ENCODE data around the gene SRPRA.
"Not testable (repeated sequence)": the region's sequence is repeated elsewhere in the genome, so short reads cannot be mapped to it uniquely, and the experiment has no call there.

The SRPRA gene

GRCh38 chr11:126268708-126269579, at the start of gene SRPRA, which contains the start of gene FOXRED1:
TSS of gene SRPRA (minus strand) at chr11:126268895. CDS start at chr11:126268804, 91 bp downstream.
TSS of gene FOXRED1 (plus strand) at chr11:126269154. CDS start at chr11:126269207, 53 bp downstream.
- DNase-seq, result peak; percentile 99

GRCh38 chr11:126317756-126318573, 49.3 kb upstream of the SRPRA start:
- DNase-seq, result no peak

- DNase-seq, result no peak
Measured at GRCh38 chr11:126317432-126317755, 48.7 kb upstream of the SRPRA start.

GRCh38 chr11:126313826-126314225, 45.1 kb upstream of the SRPRA start:
- DNase-seq, result peak; percentile 40

- no peak for DNase-seq
Measured at GRCh38 chr11:126312961-126313360, 44.3 kb upstream of the SRPRA start.

- peak; percentile 96 for DNase-seq
Measured at GRCh38 chr11:126311401-126312291, 43.0 kb upstream of the SRPRA start.

GRCh38 chr11:126310992-126311310, 42.3 kb upstream of the SRPRA start:
- peak; percentile 27 for DNase-seq

- peak; percentile 79 for DNase-seq
Measured at GRCh38 chr11:126310200-126310991, 41.7 kb upstream of the SRPRA start.

GRCh38 chr11:126308771-126309170, 40.1 kb upstream of the SRPRA start:
- DNase-seq, result not testable (repeated sequence)

GRCh38 chr11:126308271-126308671, 39.6 kb upstream of the SRPRA start:
- DNase-seq, result no peak

GRCh38 chr11:126307706-126308105, 39.0 kb upstream of the SRPRA start:
- peak; percentile 56 for DNase-seq

GRCh38 chr11:126305699-126306098, 37.0 kb upstream of the SRPRA start:
- no peak for DNase-seq

GRCh38 chr11:126304457-126305075, 35.9 kb upstream of the SRPRA start:
- no peak for DNase-seq

- DNase-seq, result peak; percentile 89
Measured at GRCh38 chr11:126303623-126304456, 35.1 kb upstream of the SRPRA start, which contains the start of gene DCPS. TSS of gene DCPS (plus strand) at chr11:126304060. CDS start at chr11:126304081, 21 bp downstream.

GRCh38 chr11:126297004-126297403, 28.3 kb upstream of the SRPRA start:
- no peak for DNase-seq

GRCh38 chr11:126293726-126294125, 25.0 kb upstream of the SRPRA start:
- DNase-seq, result peak; percentile 58

- DNase-seq, result no peak
Measured at GRCh38 chr11:126290887-126291286, 22.2 kb upstream of the SRPRA start.

- DNase-seq, result no peak
Measured at GRCh38 chr11:126288237-126288636, 19.5 kb upstream of the SRPRA start.

- DNase-seq, result peak; percentile 93
Measured at GRCh38 chr11:126284829-126285228, 16.1 kb upstream of the SRPRA start.
